Inferior parietal cortex (tissue), 1 donor: Measurements from ENCODE around the gene MVB12B.
A peak's percentile ranks its signal among the peaks of the same experiment; 100 is the strongest.

Experiments used
- DNase-seq: peaks from one replicate; pipeline ENCODE4 v3.0.0-alpha.2; 2016; ENCODE audit errors: extremely low spot score

Gene MVB12B

GRCh38 chr9:126504977-126505455, 178.4 kb downstream of the MVB12B start:
- no peak for DNase-seq

GRCh38 chr9:126505697-126506346, 179.2 kb downstream of the MVB12B start:
- DNase-seq = no peak

GRCh38 chr9:126506361-126507317, 180.0 kb downstream of the MVB12B start:
- DNase-seq = no peak

- no peak for DNase-seq
Measured at GRCh38 chr9:126507318-126508109, 180.9 kb downstream of the MVB12B start.

GRCh38 chr9:126508171-126508591, 181.6 kb downstream of the MVB12B start:
- DNase-seq = no peak

GRCh38 chr9:126508928-126509327, 182.3 kb downstream of the MVB12B start:
- DNase-seq = no peak

GRCh38 chr9:126509718-126510117, 183.1 kb downstream of the MVB12B start:
- no peak for DNase-seq

- no peak for DNase-seq
Measured at GRCh38 chr9:126510564-126510963, 183.9 kb downstream of the MVB12B start.

GRCh38 chr9:126511411-126511810, 184.8 kb downstream of the MVB12B start:
- no peak for DNase-seq

- DNase-seq = no peak
Measured at GRCh38 chr9:126513159-126514036, 186.8 kb downstream of the MVB12B start.

- DNase-seq = peak; percentile 34
Measured at GRCh38 chr9:126514037-126514821, 187.6 kb downstream of the MVB12B start.

- DNase-seq = no peak
Measured at GRCh38 chr9:126515001-126515872, 188.6 kb downstream of the MVB12B start.

GRCh38 chr9:126515873-126516505, 189.4 kb downstream of the MVB12B start:
- DNase-seq = no peak

- DNase-seq = no peak
Measured at GRCh38 chr9:126516561-126516935, 189.9 kb downstream of the MVB12B start.

GRCh38 chr9:126516936-126517832, 190.6 kb downstream of the MVB12B start:
- peak; percentile 31 for DNase-seq

- DNase-seq = no peak
Measured at GRCh38 chr9:126517833-126518356, 191.3 kb downstream of the MVB12B start.

- no peak for DNase-seq
Measured at GRCh38 chr9:126518763-126519162, 192.1 kb downstream of the MVB12B start.
